Upper lobe of left lung (tissue), 4 donors: Measurements from ENCODE around the gene HSPA2.

Source experiments
- EP300 ChIP-seq, 4 donors: sonication (generic); formaldehyde crosslinking; IDR thresholded peaks; one replicate each; pipeline ENCODE4 v1.5.1; 2017; ENCODE audit warnings: antibody characterized with exemption in 4 of 4, control low read depth in 2 of 4
- POLR2A ChIP-seq, 4 donors: fragments of 450-650 bp; IDR thresholded peaks; one replicate each; pipeline ENCODE4 v1.5.1; 2016 to 2017; ENCODE audit warnings: antibody characterized with exemption in 4 of 4, mild to moderate bottlenecking in 2 of 4
- POLR2AphosphoS5 ChIP-seq, 2 donors: sonication (generic); formaldehyde crosslinking; IDR thresholded peaks; one replicate each; pipeline ENCODE4 v1.5.1; 2017; ENCODE audit warnings: antibody characterized with exemption in 2 of 2
- TF ChIP-seq, protein P1 (sequence below), 6 experiments: fragments of 450-650 bp in 4 of 6; fragments of 200-600 bp in 2 of 6; sonication (generic) in 2 of 6; IDR thresholded peaks; one replicate each; pipeline ENCODE4 v1.5.1; 2016 to 2019; ENCODE audit warnings: antibody characterized with exemption in 6 of 6

DNA sequence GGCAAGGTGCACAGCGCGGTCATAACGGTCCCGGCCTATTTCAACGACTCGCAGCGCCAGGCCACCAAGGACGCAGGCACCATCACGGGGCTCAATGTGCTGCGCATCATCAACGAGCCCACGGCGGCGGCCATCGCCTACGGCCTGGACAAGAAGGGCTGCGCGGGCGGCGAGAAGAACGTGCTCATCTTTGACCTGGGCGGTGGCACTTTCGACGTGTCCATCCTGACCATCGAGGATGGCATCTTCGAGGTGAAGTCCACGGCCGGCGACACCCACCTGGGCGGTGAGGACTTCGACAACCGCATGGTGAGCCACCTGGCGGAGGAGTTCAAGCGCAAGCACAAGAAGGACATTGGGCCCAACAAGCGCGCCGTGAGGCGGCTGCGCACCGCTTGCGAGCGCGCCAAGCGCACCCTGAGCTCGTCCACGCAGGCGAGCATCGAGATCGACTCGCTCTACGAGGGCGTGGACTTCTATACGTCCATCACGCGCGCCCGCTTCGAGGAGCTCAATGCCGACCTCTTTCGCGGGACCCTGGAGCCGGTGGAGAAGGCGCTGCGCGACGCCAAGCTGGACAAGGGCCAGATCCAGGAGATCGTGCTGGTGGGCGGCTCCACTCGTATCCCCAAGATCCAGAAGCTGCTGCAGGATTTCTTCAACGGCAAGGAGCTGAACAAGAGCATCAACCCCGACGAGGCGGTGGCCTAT lies 875 bp downstream of the HSPA2 start:
- TF ChIP-seq, protein P1, sequence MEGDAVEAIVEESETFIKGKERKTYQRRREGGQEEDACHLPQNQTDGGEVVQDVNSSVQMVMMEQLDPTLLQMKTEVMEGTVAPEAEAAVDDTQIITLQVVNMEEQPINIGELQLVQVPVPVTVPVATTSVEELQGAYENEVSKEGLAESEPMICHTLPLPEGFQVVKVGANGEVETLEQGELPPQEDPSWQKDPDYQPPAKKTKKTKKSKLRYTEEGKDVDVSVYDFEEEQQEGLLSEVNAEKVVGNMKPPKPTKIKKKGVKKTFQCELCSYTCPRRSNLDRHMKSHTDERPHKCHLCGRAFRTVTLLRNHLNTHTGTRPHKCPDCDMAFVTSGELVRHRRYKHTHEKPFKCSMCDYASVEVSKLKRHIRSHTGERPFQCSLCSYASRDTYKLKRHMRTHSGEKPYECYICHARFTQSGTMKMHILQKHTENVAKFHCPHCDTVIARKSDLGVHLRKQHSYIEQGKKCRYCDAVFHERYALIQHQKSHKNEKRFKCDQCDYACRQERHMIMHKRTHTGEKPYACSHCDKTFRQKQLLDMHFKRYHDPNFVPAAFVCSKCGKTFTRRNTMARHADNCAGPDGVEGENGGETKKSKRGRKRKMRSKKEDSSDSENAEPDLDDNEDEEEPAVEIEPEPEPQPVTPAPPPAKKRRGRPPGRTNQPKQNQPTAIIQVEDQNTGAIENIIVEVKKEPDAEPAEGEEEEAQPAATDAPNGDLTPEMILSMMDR (IDR thresholded peaks at IDR 0.05), result peak in 1 of 6 experiments; percentile 5
- TF ChIP-seq POLR2A (IDR thresholded peaks at IDR 0.05) (no peak), POLR2AphosphoS5 (IDR thresholded peaks at IDR 0.05) (no peak), EP300 (IDR thresholded peaks at IDR 0.05) (no peak)
